B cell (primary cell): Measurements from ENCODE around the gene KISS1R. TPM values are rescaled to one million over a fixed set of nuclear protein-coding genes. Genes with fewer than 3 reads are reported as not detected.

ENCODE experiments used
- ATAC-seq: fragments of 200-7000 bp; cut with Tn5 transposase; one replicate; pipeline ENCODE4 v1.10.0; 2021; ENCODE audit warnings: low read depth, mild to moderate bottlenecking, moderate number of reproducible peaks, moderate library complexity
- CTCF ChIA-PET: fragments of 350-600 bp; sonication (Branson Sonifier 250); formaldehyde crosslinking; loops from one replicate; lab custom pipeline; 2021; ENCODE audit warnings: antibody characterized with exemption, inconsistent platforms; lab: Charles Lee
- POLR2A ChIA-PET: fragments of 350-600 bp; sonication (Branson Sonifier 250); formaldehyde crosslinking; loops from one replicate; lab custom pipeline; 2021; ENCODE audit warnings: antibody characterized with exemption; lab: Charles Lee
- DNase-seq: peaks from one replicate; pipeline ENCODE4 v3.0.0; 2013
- H2AFZ ChIP-seq: 2 replicates; pipeline ENCODE4 v1.6.1; 2012; ENCODE audit warnings: mild to moderate bottlenecking, low read depth, low read length; ENCODE audit not compliant: insufficient read depth, poor library complexity, severe bottlenecking
- H3K27ac ChIP-seq, 2 donors: 1 replicate in 1 of 2; 2 replicates in 1 of 2; pipeline ENCODE4 v1.5.1; 2012 to 2013; ENCODE audit warnings: low read length in 2 of 2, mild to moderate bottlenecking in 2 of 2, moderate library complexity in 1 of 2
- H3K27me3 ChIP-seq, 4 experiments: fragments of 200-600 bp in 1 of 4; sonication (generic) in 1 of 4; replicated peaks in 1 of 4; 1 replicate in 2 of 4; 2 replicates in 2 of 4; pipeline versions ENCODE4 v1.6.1 to v1.7.0; 2013 to 2016; ENCODE audit warnings: low read length in 3 of 4, mild to moderate bottlenecking in 2 of 4, mixed read lengths in 1 of 4, moderate library complexity in 1 of 4; ENCODE audit not compliant: insufficient read depth in 4 of 4, control insufficient read depth in 3 of 4; ENCODE audit errors: control extremely low read depth in 1 of 4
- H3K36me3 ChIP-seq, 2 experiments: replicated peaks in 1 of 2; 1 replicate in 1 of 2; 2 replicates in 1 of 2; pipeline versions ENCODE4 v1.6.1 to v1.7.1; 2013; ENCODE audit warnings: low read length in 1 of 2; ENCODE audit not compliant: insufficient read depth in 2 of 2, control insufficient read depth in 1 of 2; ENCODE audit errors: control extremely low read depth in 1 of 2, extremely low read depth in 1 of 2
- H3K4me1 ChIP-seq, 2 donors: fragments of 200-600 bp in 1 of 2; sonication (generic) in 1 of 2; 1 replicate in 1 of 2; 2 replicates in 1 of 2; pipeline versions ENCODE4 v1.5.1 to v1.6.1; 2013 to 2017; ENCODE audit warnings: low read length in 2 of 2; ENCODE audit not compliant: control insufficient read depth in 2 of 2, insufficient read depth in 2 of 2
- H3K4me2 ChIP-seq: replicated peaks from 2 replicates; pipeline ENCODE3; 2012; ENCODE audit warnings: mild to moderate bottlenecking, low read depth, low read length; ENCODE audit not compliant: poor library complexity, severe bottlenecking
- H3K4me3 ChIP-seq, 5 experiments: fragments of 200-600 bp in 1 of 5; sonication (generic) in 1 of 5; 1 replicate in 3 of 5; 2 replicates in 2 of 5; pipeline versions ENCODE4 v1.5.1 to v1.7.0; 2011 to 2016; ENCODE audit warnings: low read length in 4 of 5, mild to moderate bottlenecking in 4 of 5, low read depth in 2 of 5, control low read depth in 1 of 5, moderate library complexity in 1 of 5; ENCODE audit not compliant: insufficient read depth in 1 of 5; ENCODE audit errors: control extremely low read depth in 1 of 5, extremely low read depth in 1 of 5
- H3K79me2 ChIP-seq: fragments of 200-600 bp; sonication (generic); one replicate; pipeline ENCODE4 v1.6.0; 2016; ENCODE audit warnings: low read length; ENCODE audit not compliant: control insufficient read depth, insufficient read depth
- H3K9ac ChIP-seq: fragments of 200-600 bp; sonication (generic); 2 replicates; pipeline ENCODE4 v1.6.1; 2017; ENCODE audit warnings: mild to moderate bottlenecking, low read length, moderate library complexity
- H3K9me3 ChIP-seq, 3 donors: one replicate each; pipeline versions ENCODE4 v1.6.1 to v1.7.1; 2013; ENCODE audit warnings: low read length in 2 of 3; ENCODE audit not compliant: control insufficient read depth in 2 of 3, insufficient read depth in 1 of 3; ENCODE audit errors: control extremely low read depth in 1 of 3
- H4K20me1 ChIP-seq: 2 replicates; pipeline ENCODE4 v1.6.0; 2012; ENCODE audit warnings: mild to moderate bottlenecking, low read length; ENCODE audit not compliant: insufficient read depth, control insufficient read depth, poor library complexity, severe bottlenecking
- H3K27ac Mint-ChIP-seq: one replicate; pipeline ENCODE4 v1.8.0; 2021; ENCODE audit warnings: mixed read lengths
- H3K27me3 Mint-ChIP-seq: one replicate; pipeline ENCODE4 v1.8.0; 2021; ENCODE audit warnings: mixed read lengths
- H3K4me1 Mint-ChIP-seq: one replicate; pipeline ENCODE4 v1.8.0; 2021; ENCODE audit warnings: mixed read lengths
- H3K4me3 Mint-ChIP-seq: one replicate; pipeline ENCODE4 v1.8.0; 2021; ENCODE audit warnings: mixed read lengths
- H3K9me3 Mint-ChIP-seq: one replicate; pipeline ENCODE4 v1.8.0; 2022; ENCODE audit warnings: mixed read lengths; ENCODE audit not compliant: insufficient read depth
- CTCF ChIP-seq: fragments of 200-600 bp; IDR thresholded peaks from one replicate; pipeline ENCODE4 v1.8.0; 2022; ENCODE audit warnings: antibody characterized with exemption, mild to moderate bottlenecking
- EZH2 ChIP-seq: IDR thresholded peaks from 2 replicates; pipeline ENCODE4 v1.6.1; 2012; ENCODE audit warnings: borderline replicate concordance, low read depth, mild to moderate bottlenecking, moderate library complexity, low read length; ENCODE audit not compliant: insufficient read depth, poor library complexity, severe bottlenecking
- WGBS: methylation state at CpG from one replicate; pipeline ENCODE4 v1.1.5; 2013; ENCODE audit warnings: missing lambda C conversion rate; ENCODE audit not compliant: insufficient coverage; 5-methylcytosine and 5-hydroxymethylcytosine counted together
- intact Hi-C: fragments of 100-400 bp; cut with micrococcal nuclease; formaldehyde crosslinking; loops from one replicate; pipeline ENCODE4 v1.10.0; 2022
- polyA plus RNA-seq: library from polyadenylated mRNA; depleted of rRNA; stranded (reverse); fragments of >200 nt; gene quantifications from 2 replicates; pipeline ENCODE4 v1.2.3, GENCODE V29; 2012
- total RNA-seq, 2 donors: library from RNA; stranded (reverse); fragments of 120-200 nt in 1 of 2; gene quantifications; 1 replicate in 1 of 2; 2 replicates in 1 of 2; pipeline versions ENCODE4 v1.2.3 to v1.2.4, GENCODE V29; 2013 to 2022

KISS1R gene
- total and polyA plus RNA-seq, 2 donors (not counting 1 experiment from before 2014, with no cell fraction given) = 0.79 to 1.3 TPM

GRCh38 chr19:952049-952679, 35.0 kb downstream of the KISS1R start:
- POLR2A ChIA-PET = interaction anchor here (0.7 to 1.3 kb wide), 2 partner anchors 20 to 115 kb away, joined by 6 to 8 read pairs; partner anchors contain the start of gene ARHGAP45
- peak overlapping the region in 3 of 5 experiments; percentile 35 to 58 (median 47) for H3K4me3 ChIP-seq
- intact Hi-C loops = no loop called here
- peak overlapping the region; percentile 60 for H3K9ac ChIP-seq
- H3K79me2 ChIP-seq = peaks cover 69% of the 10 kb centered on the region
- H3K27ac ChIP-seq = peak overlapping the region; percentile 47 to 52
- H3K4me1 ChIP-seq = peaks cover 44 to 79% of the 10 kb centered on the region in 2 donors
- no peak overlapping the region for H2AFZ ChIP-seq
- CTCF ChIA-PET = interaction anchor here (0.7 kb wide), 1 partner anchor 664 kb away, joined by 3 read pairs; no protein-coding TSS in a partner anchor
- Mint-ChIP-seq H3K4me1 (peaks cover 52% of the 10 kb centered on the region), H3K27ac (peak overlapping the region; percentile 86), H3K27me3 (no peaks in the 10 kb centered on the region), H3K9me3 (no peaks in the 10 kb centered on the region), H3K4me3 (peak overlapping the region; percentile 64)
- WGBS = 70% methylated on average over 12 of the region's 14 CpGs
- no peaks in the 10 kb centered on the region for H3K9me3 ChIP-seq
- H4K20me1 ChIP-seq = peaks cover 50% of the 10 kb centered on the region
- TF ChIP-seq EZH2 (no peak), CTCF (no peak)
- H3K4me2 ChIP-seq = peak overlapping the region; percentile 77
- DNase-seq (no peak), ATAC-seq (no peak)
- no peaks in the 10 kb centered on the region for H3K27me3 ChIP-seq
- H3K36me3 ChIP-seq = peaks cover 0 to 2% of the 10 kb centered on the region in 2 experiments
